NB4 (cell line): ENCODE data around the gene HOXB3.

Experiments
- DNase-seq: peaks from one replicate; pipeline ENCODE4 v3.0.0; 2010; ENCODE audit warnings: low read depth
- H3K4me3 ChIP-seq: one replicate; pipeline ENCODE4 v1.5.1; 2011; ENCODE audit warnings: mild to moderate bottlenecking, low read depth, low read length, moderate library complexity
- CTCF ChIP-seq: IDR thresholded peaks from one replicate; pipeline ENCODE4 v1.5.1; 2012; ENCODE audit warnings: low read depth, low read length
- MAX ChIP-seq: IDR thresholded peaks from 2 replicates; pipeline ENCODE4 v1.6.1; 2011; ENCODE audit warnings: low read depth, low read length
- MYC ChIP-seq: IDR thresholded peaks from 2 replicates; pipeline ENCODE4 v1.6.1; 2011; ENCODE audit warnings: low read depth, low read length
- POLR2A ChIP-seq: IDR thresholded peaks from 2 replicates; pipeline ENCODE4 v1.6.1; 2011; ENCODE audit warnings: mild to moderate bottlenecking; ENCODE audit not compliant: insufficient read length; ENCODE audit errors: extremely low read depth

Gene HOXB3

GRCh38 chr17:48545022-48545375, 45.0 kb downstream of the HOXB3 start, which contains the start of gene HOXB2:
Gene HOXB2 (minus strand): TSS chr17:48545109. CDS start chr17:48544911, 198 bp downstream.
- no peak within 1 kb of the TSS for H3K4me3 ChIP-seq
- DNase-seq = no peak

DNA sequence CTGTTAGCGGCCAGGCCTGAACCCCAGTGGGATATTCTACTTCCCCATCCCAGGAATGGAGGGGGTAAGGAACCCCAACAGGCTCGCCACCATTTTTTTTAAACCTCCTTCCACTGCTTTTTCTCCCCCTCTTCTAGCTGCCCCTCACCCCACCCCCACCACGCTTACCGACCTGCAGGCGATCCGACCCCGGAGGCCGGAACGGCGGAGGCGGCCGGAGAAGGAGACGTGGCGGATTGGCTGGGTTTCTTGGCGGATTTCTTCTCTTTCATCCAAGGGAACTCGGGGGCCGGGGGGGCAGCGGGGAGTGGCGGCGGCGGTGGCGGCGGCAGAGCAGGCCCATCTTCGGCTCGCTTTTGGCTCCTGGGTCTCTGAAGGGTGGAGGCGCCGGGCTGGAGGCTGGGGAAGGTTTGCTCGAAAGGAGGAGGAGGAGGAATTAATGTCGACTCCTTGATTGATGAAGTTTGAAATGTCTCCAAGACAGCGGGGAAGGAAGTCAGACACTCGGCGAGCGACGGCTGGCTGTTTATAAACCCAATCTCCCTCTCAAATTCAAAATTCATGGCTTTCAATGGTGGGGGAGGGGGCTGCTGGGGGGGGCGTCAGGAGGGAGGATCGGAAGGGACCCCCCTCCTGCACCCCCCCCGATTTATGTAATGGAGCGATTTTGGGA, 45.6 kb downstream of the HOXB3 start:
- no peak for DNase-seq
- TF ChIP-seq MAX (no peak), CTCF (no peak), POLR2A (no peak), MYC (no peak)
- no peak overlapping the region for H3K4me3 ChIP-seq

More at GRCh38 chr17:48545022-48545375, 45.0 kb downstream of the HOXB3 start, which contains the start of gene HOXB2:
- TF ChIP-seq MAX (no peak), POLR2A (no peak), CTCF (no peak), MYC (no peak)

GRCh38 chr17:48543854-48544348, 46.1 kb downstream of the HOXB3 start:
- H3K4me3 ChIP-seq = no peak overlapping the region
- no peak for DNase-seq
- TF ChIP-seq POLR2A = no peak
- TF ChIP-seq MAX = no peak
- TF ChIP-seq MYC = no peak
- no peak for TF ChIP-seq CTCF

- no peak overlapping the region for H3K4me3 ChIP-seq
- DNase-seq = no peak
- no peak for TF ChIP-seq POLR2A
- TF ChIP-seq MAX = no peak
- no peak for TF ChIP-seq CTCF
- TF ChIP-seq MYC = no peak
Observed at GRCh38 chr17:48543107-48543853, 46.8 kb downstream of the HOXB3 start.

DNA sequence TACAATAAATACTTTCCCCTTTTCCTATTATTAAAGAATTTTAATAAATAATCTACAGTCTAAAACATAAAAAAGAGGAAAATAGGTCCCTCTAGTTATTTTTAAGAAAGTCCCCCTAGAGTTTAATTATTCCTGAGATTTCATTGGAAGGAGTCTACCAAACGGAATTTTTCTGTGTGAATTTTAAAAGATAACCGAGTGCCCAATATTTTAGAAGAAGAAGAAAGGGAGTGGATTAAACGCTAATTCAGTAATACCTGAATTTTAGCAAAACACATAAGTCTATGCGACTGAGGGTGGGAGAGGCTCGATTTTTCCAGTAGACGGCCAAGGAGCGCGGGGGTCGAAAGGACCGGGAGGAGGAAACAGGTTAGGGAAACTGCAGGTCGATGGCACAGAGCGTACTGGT, 47.3 kb downstream of the HOXB3 start:
- DNase-seq = no peak
- TF ChIP-seq MAX (no peak), MYC (no peak), POLR2A (no peak), CTCF (no peak)
- no peak overlapping the region for H3K4me3 ChIP-seq
